HG03469 (cell line): ENCODE measurements around the gene PPP1R18.
"Not testable (repeated sequence)": the region's sequence is repeated elsewhere in the genome, so short reads cannot be mapped to it uniquely, and the experiment has no call there.

Experiments used
- ATAC-seq: cut with Tn5 transposase; IDR thresholded peaks from one replicate; pipeline ENCODE4 v1.9.1; 2021; ENCODE audit warnings: mild to moderate bottlenecking, moderate library complexity, moderate number of reproducible peaks; ENCODE audit not compliant: unreplicated experiment

The PPP1R18 gene

DNA sequence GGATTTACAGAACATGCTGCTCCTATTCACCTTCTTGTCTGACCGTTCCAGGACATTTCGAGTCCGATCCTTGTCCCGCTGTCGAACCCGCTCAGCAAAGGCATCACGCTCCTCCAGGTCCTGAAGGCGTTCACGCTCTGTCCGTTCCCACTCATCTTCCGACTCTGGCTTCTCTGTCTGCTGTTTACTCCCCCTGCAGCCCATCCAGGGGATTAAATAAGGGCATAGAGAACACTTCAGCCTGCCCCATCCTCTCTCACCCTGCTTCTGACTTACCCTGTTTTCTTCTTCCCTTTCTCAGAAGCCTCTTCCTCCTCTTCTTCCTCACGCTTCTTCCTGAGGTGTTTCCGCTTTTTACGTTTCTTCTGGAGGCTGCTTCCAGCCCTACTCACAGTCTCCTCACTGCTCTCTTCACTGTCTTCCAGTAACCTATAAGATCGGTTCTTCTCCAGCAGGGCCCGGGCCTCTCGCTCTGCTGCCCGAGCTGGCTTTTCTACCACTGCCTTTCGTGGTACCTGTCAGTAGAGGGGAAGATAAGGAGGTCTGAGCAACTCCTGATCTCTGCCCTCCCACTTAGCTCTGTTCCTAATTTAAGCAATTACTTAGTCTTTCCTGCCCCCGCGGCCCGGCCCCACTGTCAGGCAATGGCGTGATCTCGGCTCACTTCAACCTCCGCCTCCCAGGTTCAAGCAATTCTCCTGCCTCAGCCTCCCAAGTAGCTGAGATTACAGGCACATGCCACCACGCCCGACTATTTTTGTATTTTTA, 15.5 kb downstream of the PPP1R18 start:
- no peak for ATAC-seq

GRCh38 chr6:30666300-30666699, 20.1 kb downstream of the PPP1R18 start:
- ATAC-seq: not testable (repeated sequence)

GRCh38 chr6:30664994-30665767, 21.3 kb downstream of the PPP1R18 start:
- no peak for ATAC-seq

- not testable (repeated sequence) for ATAC-seq
Measured at GRCh38 chr6:30657922-30658321, 28.5 kb downstream of the PPP1R18 start.

DNA sequence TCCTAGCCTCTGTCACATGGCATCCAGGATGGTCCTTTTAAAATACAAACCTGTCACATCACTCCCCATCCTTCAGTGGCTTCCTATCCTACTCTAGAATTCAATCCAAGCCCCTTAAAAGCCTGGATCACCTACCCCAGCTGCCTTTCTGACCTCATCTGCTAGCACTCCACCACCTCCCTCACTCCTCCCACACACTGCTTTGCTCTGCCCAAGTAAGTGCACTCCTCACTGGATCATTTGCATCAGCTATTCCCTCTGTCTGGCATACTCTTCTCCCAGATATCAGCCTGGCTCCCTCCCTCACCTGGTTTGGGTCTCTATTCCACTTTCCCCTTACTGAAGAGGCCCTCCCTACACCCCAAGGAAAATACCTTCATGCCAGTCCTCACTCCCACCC, 29.0 kb downstream of the PPP1R18 start:
- ATAC-seq: no peak

GRCh38 chr6:30656513-30656912, 29.9 kb downstream of the PPP1R18 start:
- no peak for ATAC-seq

GRCh38 chr6:30655743-30656094, 30.7 kb downstream of the PPP1R18 start:
- ATAC-seq: no peak

DNA sequence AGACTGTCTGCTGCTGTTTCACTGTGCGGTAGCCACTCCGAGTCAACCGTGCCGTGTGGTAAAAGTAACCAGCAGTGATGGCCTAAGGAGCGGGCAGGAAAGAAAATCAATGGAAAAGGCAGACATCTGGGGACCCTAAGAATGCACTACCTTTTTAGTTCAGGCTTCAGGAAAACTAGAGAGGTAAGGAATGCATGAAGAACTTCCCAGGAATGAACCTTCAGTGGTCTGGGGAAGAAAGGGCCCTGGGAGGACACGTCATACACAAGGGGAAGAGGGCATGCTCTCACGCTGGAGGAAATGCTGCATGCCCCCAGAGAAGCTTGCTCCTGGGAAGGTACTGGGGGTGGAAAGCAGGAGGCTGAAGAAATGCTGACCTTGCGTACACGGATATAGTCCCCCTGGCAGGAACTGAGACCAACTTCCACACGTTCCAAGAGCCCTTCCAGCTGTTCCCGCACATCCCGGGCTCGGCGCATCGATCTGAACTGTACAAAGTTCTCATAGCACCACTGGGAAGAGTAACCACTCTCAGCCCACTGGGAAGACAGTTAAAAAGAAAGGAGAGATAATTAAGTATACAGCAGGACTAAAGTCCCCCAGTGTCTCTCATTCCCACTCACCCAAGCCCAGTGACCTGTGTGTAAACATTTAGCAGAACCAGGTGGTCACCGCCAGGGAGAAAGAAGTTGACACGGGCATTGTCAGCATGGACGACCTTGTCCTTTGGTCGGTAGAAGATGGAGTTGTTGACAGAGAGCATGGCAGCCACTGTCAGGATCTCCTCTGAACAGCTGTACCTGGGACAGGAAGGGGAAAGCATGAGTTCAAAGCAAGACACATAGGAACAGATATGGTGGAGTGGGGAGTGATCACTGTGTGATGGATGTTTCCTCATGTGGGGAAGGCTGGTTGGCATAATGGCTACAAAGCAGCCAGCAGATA, 31.4 kb downstream of the PPP1R18 start:
- ATAC-seq: no peak

DNA sequence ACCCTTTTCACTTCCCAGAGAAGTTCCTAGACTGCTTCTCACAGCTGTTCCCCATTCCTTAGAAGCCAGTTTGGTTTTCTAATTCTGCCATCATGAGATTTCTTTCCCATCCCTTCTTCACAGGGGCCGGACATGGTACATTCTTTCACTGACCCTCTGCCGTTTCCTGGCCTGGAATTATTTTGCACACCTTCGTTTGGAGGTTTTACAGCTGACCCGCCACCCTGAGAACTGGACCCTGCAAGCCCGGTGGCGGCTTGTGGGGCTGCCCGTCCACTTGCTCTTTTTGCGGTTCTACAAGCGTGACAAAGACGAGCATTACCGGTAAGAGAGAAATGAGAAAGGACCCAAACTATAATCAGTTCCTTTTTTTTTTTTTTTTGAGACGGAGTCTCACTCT, 35.3 kb downstream of the PPP1R18 start:
- ATAC-seq: no peak

DNA sequence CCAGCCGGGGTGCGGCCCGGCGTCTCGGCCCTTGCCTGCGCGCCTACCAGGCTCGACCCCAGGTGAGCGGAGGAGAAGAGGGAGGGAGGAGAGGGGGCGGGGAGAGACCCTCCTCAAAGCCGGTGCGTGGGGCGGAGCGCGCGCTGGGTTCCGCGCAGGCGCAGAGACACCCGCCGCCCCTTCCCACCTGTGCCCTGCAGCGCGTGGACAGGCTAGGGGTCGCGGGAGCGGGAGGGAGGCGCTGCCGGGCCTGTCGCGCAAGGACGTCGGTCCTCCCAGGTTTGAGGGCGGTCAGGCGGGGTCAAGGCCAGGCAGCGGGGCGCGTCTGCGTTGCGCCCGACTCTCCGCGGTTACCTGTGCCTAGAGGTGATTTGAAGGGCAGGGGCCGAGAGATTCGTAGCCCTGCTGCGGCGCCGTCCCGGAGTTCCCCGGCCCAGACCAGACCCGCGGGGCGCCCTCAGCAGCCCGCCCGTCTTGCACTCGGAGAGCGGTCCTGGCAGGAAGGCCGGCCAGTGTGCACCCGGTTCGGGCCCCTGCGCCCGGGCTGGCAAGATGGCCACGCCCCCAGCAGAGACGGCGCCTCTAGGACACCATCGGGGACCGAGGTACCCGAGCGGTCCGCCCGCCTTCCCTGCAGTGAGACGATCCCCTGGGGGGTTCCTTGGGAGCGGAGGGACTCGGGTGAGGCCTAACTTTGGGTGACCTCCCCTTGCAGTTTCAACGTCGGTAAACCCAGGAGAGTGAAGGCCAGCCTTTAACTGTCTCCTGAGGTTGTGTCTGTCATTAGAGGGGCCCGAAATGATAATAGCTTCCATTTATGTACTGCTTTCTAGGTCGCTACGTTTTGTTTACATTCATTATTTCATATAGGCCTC, 39.0 kb downstream of the PPP1R18 start:
- ATAC-seq: peak; percentile 50

DNA sequence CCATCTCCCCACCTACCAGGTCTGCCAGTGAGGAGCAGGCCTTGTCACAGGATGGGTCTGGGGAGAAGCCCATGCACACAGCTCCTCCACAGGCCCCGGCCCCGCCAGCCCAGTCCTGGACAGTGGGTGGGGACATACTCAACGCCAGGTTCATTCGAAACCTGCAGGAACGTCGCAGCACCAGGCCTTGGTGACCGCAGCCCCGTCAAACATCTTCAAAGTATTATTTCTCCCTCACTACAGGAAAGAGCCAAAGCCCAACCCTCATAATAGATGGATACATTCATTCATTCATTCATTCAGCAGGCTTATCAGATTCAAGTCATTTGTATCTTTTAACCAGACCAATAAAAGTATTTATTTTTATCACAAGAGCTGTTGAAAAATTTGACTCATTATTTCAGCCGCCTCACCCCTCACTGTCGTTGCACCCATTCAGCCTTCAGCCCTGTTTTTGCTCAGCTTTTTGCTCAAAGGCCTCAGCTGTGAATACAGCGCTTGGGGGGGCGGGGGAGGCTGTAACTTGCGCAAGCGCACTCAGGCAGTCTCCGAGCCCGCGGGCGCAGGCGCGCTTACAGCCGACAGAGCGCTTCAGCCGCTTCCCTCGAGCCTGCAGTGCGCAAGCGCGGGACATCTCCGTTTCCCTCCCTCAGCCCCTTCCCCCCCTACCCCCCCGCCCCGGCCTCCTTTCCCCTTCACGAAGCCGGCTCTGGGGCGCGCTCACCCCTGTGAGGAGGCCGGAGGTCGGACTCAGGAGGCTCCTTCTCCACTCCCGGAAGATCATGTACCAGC, 39.8 kb downstream of the PPP1R18 start, which contains the start of gene C6orf136:
Gene C6orf136 (plus strand): TSS at position 684 of the 792 bp plus-strand sequence. CDS start 99 bp downstream, at position 783.
- ATAC-seq: peak; percentile 20

DNA sequence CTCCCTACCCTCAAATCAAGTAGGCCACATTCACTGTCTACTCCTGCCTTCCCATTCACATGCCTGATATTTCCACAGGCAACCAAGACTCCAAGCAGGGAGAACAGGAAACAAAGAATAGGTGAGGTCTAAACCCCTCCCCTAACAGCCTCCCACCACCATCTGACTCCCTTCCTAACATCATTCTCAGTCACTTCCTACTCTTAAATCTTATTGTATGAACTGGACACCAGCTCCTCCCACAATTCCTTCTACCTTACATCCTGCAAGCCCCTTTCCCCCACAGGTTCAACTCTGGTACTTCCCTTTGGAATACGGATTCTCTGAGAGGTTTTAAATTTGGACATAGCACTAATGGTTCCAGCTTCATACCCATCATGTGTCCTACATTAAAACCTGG, 40.5 kb downstream of the PPP1R18 start:
- ATAC-seq: no peak

DNA sequence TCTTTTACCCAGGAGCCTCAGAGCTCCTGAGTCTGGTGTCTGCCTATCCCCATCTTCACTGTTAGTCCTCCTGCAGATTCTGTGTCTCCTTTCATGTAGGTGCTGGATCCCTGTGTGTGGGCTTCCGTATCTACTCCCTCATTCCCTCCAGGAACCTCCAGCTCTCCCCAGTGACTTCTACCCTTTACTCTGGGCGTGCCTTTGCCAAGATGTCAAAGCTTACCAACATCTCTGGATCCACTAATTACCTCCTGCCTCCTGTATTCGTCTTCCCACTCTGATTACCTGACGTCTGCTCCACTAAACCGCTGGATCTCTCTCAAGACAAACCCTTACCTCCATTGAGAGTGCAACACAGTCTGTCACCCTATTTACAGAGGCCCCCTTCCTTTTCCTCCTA, 41.7 kb downstream of the PPP1R18 start:
- no peak for ATAC-seq

- no peak for ATAC-seq
Measured at GRCh38 chr6:30643656-30644055, 42.8 kb downstream of the PPP1R18 start.

- no peak for ATAC-seq
Measured at GRCh38 chr6:30641048-30641447, 45.4 kb downstream of the PPP1R18 start.

DNA sequence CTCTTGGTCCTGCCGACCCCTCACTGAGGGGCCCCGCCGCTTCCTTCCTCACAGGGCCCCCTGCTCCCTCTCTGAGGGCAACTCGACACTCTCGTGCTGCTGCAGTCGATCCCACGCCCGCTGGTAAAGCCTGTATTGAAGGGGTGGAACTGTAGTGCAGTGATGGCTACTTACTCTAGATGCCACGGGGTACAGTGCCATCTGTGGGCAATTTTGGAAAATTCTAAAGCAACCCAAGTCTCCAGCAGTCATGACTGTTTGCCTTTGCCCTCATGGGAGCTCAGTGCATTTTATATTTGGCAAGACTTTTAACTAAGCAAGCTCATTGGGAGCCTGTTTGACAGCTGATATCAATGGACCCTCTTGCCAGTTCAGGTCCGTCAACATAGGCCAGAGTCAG, 46.0 kb downstream of the PPP1R18 start:
- no peak for ATAC-seq

- no peak for ATAC-seq
Measured at GRCh38 chr6:30635834-30636233, 50.6 kb downstream of the PPP1R18 start.

GRCh38 chr6:30626484-30627366, 59.7 kb downstream of the PPP1R18 start, which contains the start of gene ATAT1:
TSS of gene ATAT1 (plus strand) at chr6:30626874.
- no peak for ATAC-seq
